Nephron progenitor cell (in vitro differentiated cells): Measurements from ENCODE around the gene RAD51B.
"Not testable (repeated sequence)": the region's sequence is repeated elsewhere in the genome, so short reads cannot be mapped to it uniquely, and the experiment has no call there.

Experiments used
- DNase-seq: peaks from one replicate; pipeline ENCODE4 v3.0.0; 2021
- H3K27ac Mint-ChIP-seq: 2 replicates; pipeline ENCODE4 v1.8.0; 2021; ENCODE audit warnings: mild to moderate bottlenecking, moderate library complexity, mixed read lengths
- H3K27me3 Mint-ChIP-seq: 2 replicates; pipeline ENCODE4 v1.8.0; 2021; ENCODE audit warnings: mild to moderate bottlenecking, low read depth, mixed read lengths; ENCODE audit not compliant: poor library complexity
- H3K36me3 Mint-ChIP-seq: 2 replicates; pipeline ENCODE4 v1.8.0; 2021; ENCODE audit warnings: low read depth, mixed read lengths
- H3K4me1 Mint-ChIP-seq: 2 replicates; pipeline ENCODE4 v1.8.0; 2021; ENCODE audit warnings: mixed read lengths
- H3K4me3 Mint-ChIP-seq: 2 replicates; pipeline ENCODE4 v1.8.0; 2021; ENCODE audit warnings: mild to moderate bottlenecking, moderate library complexity, mixed read lengths
- H3K9me3 Mint-ChIP-seq: 2 replicates; pipeline ENCODE4 v1.8.0; 2021; ENCODE audit warnings: mild to moderate bottlenecking, moderate library complexity, mixed read lengths
- CTCF ChIP-seq: fragments of 200-600 bp; sonication (generic); IDR thresholded peaks from 2 replicates; pipeline ENCODE4 v1.5.0; 2021; ENCODE audit warnings: antibody characterized with exemption

RAD51B gene

DNA sequence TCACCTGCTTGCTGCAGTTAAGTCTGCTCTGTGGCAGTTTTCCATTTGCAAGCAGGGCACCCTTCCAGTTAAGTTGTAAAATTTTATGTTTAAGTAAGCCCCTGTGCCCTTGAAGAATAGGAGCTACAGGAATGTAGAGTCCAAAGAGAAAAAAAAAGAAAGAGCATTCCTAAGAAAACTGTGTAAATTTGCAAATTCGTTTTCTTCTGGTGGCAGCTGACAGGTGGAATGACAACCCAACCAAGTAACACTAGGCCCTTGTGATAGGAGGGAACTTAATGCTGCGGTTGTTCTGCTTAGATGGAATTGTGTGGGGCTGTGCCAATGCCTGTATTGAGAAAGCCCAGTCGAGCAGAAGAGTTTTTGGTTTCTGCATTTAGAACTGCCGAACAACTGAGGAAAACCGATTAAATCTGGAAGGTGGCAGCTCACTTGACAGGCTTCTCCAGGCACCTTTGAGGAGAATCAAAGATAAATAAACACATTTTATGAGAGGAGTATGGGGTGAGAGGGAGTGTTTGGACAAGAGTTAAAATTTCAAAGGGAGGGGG, 280.0 kb downstream of the RAD51B start:
- Mint-ChIP-seq H3K36me3 (peaks cover 84% of the 10 kb centered on the region), H3K4me1 (peaks cover 25% of the 10 kb centered on the region), H3K27ac (peak overlapping the region; percentile 88), H3K9me3 (peaks cover 77% of the 10 kb centered on the region), H3K4me3 (no peak overlapping the region), H3K27me3 (peaks cover 3% of the 10 kb centered on the region)
- DNase-seq = no peak
- no peak for TF ChIP-seq CTCF

- not testable (repeated sequence) for H3K27ac Mint-ChIP-seq
These were observed 282.2 kb downstream of the RAD51B start for GRCh38 chr14:68101715-68102301.

GRCh38 chr14:68103853-68104252, 284.3 kb downstream of the RAD51B start:
- no peak for DNase-seq
- TF ChIP-seq CTCF = no peak
- Mint-ChIP-seq H3K27me3 (peaks cover 3% of the 10 kb centered on the region), H3K4me1 (peaks cover 20% of the 10 kb centered on the region), H3K9me3 (peaks cover 49% of the 10 kb centered on the region), H3K27ac (peak overlapping the region; percentile 80), H3K4me3 (no peak overlapping the region), H3K36me3 (peaks cover 51% of the 10 kb centered on the region)

More at GRCh38 chr14:68101715-68102301, 282.2 kb downstream of the RAD51B start:
- H3K27me3 Mint-ChIP-seq, DNase-seq, H3K4me3 Mint-ChIP-seq: not testable (repeated sequence)
- peaks cover 66% of the 10 kb centered on the region for H3K9me3 Mint-ChIP-seq
- peaks cover 25% of the 10 kb centered on the region for H3K4me1 Mint-ChIP-seq
- H3K36me3 Mint-ChIP-seq = peaks cover 70% of the 10 kb centered on the region

DNA sequence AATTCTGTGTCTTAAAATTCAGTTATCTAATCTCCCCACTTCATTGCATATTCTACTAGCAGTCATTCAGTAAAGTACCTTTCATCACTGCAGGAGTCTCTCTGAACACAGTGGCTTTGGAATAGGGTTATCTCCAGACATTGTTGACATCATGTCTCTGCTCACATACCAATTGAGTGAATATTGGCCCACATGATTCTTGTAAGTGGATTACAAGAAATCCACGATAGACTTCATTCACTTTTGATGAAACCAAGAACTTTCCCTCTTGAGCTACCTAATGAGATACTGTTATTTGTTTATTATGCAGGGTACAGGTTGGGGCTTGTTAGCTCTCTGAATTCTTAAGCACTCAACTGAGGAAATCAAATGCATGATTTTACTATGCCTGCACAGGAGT, 284.9 kb downstream of the RAD51B start:
- DNase-seq = no peak
- Mint-ChIP-seq H3K4me1 (peaks cover 17% of the 10 kb centered on the region), H3K27ac (no peak overlapping the region), H3K36me3 (peaks cover 44% of the 10 kb centered on the region), H3K4me3 (no peak overlapping the region), H3K9me3 (peaks cover 43% of the 10 kb centered on the region), H3K27me3 (peaks cover 3% of the 10 kb centered on the region)
- TF ChIP-seq CTCF = no peak

DNA sequence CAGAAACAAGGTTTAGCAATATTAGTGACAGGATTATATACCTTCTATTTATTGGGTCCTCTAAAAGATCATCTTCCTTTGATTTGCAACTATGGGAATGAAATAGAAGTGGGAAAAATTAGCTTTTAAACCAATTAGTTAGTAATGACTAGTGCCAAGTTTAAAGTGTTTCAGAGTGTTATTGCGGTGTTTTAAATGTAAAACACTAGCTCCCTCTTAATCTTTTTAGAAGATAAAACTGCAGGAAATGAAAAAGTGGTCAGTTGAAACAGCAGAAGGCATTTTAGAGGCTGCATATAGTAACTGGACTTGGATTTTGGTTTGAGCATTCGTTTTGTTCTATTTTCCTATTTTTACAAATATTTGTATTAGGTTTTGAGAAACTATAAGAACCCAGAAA, 286.2 kb downstream of the RAD51B start:
- H3K4me1 Mint-ChIP-seq = peaks cover 26% of the 10 kb centered on the region
- DNase-seq = no peak
- no peak overlapping the region for H3K27ac Mint-ChIP-seq
- peaks cover 32% of the 10 kb centered on the region for H3K36me3 Mint-ChIP-seq
- no peak for TF ChIP-seq CTCF
- H3K27me3 Mint-ChIP-seq = no peaks in the 10 kb centered on the region
- H3K4me3 Mint-ChIP-seq = no peak overlapping the region
- H3K9me3 Mint-ChIP-seq = peaks cover 31% of the 10 kb centered on the region

DNA sequence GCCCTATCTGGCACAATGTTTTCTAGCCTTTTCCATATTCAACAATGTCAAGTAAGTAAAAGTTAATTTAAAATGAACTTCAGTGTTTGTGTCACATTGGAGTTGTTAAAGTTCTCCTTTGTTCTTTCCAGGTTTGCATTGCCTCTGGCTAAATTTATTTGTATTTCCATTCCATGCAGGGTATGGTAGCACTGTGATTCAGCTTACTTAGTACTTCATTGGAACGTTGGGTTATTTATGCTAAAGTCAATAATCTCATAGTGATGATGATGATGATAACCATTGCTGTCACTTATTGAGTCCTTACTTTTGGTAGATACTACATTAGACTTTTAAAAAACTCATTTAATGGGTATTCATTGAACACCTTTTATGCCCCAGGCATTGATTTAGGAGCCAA, 286.9 kb downstream of the RAD51B start:
- Mint-ChIP-seq H3K4me3 (no peak overlapping the region), H3K9me3 (peaks cover 25% of the 10 kb centered on the region), H3K27me3 (no peaks in the 10 kb centered on the region), H3K4me1 (peaks cover 32% of the 10 kb centered on the region), H3K36me3 (peaks cover 26% of the 10 kb centered on the region), H3K27ac (no peak overlapping the region)
- no peak for DNase-seq
- no peak for TF ChIP-seq CTCF
